ENCODE data around the gene ATP9A. TPM values are rescaled to one million over a fixed set of nuclear protein-coding genes. Genes with fewer than 3 reads are reported as not detected.

The ATP9A gene
- total RNA-seq, 1 experiment from 2014 or later = 16.8 TPM

DNA sequence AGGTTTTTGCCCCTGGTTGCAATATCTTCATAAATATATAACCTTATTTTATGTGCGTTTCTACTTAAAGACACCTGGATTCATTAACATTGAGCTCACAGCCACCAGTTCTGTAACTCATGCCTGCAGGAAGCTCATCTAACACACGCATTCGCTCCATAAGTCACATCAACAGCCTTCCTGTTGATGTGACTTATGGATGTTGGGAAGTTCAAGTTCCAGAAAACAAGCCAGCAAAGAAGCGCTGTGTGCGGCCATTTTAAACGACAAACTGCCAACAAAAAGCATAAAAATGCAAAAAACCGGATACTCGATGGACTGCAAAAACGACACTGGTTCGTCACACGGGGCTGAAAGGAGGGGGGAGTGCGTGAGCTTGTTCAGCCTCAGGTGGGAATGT lies 147.8 kb downstream of the ATP9A start:
- H3K4me3 ChIP-seq (replicated peaks in 1 of 2; ENCODE audit: low read depth in 1 of 2, low read length in 2 of 2) = no peak overlapping the region
- no peak overlapping the region for H3K4me2 ChIP-seq (ENCODE audit: low read length)
- no peak overlapping the region for H2AFZ ChIP-seq (ENCODE audit: low read depth, low read length, poor library complexity, severe bottlenecking)
- no peaks in the 10 kb centered on the region for H3K79me2 ChIP-seq (ENCODE audit: insufficient read depth, low read length)
- H3K9ac ChIP-seq (ENCODE audit: low read length) = no peak overlapping the region
- intact Hi-C loops (cut with micrococcal nuclease) = no loop called here
- ChIA-PET RAD21 (ENCODE audit: low non-redundant PET in 1 of 2, low total read pairs in 2 of 2, uncharacterized antibody in 2 of 2, unreplicated experiment in 2 of 2) (no interaction called here), CTCF (interaction anchor here (1.0 to 1.5 kb wide), 2 partner anchors 9 to 633 kb away, joined by 3 to 4 read pairs; no protein-coding TSS in a partner anchor), POLR2A (no interaction called here)
- H3K9me2 ChIP-seq (ENCODE audit: insufficient read depth) = no peaks in the 10 kb centered on the region
- ATAC-seq (no peak), DNase-seq (ENCODE audit: low read depth, low spot score) (no peak)
- no peaks in the 10 kb centered on the region for H3K9me3 ChIP-seq (ENCODE audit: control insufficient read depth in 1 of 2, insufficient read depth in 1 of 2, low read depth in 1 of 2, low read length in 2 of 2)
- no peaks in the 10 kb centered on the region for H4K20me1 ChIP-seq (ENCODE audit: insufficient read depth)
- no peak overlapping the region for H3K27ac ChIP-seq (ENCODE audit: low read depth, low read length)
- H3K27me3 ChIP-seq (ENCODE audit: insufficient read depth, low read length) = no peaks in the 10 kb centered on the region
- BruUV-seq (replicated peaks) = no TSS peak
- TF ChIP-seq ELF1 (IDR thresholded peaks at IDR 0.05; ENCODE audit: borderline replicate concordance, low read depth) (no peak), CTCF (IDR thresholded peaks at IDR 0.05 in 2 of 3, conservative IDR thresholded peaks at IDR 0.05 in 1 of 3; ENCODE audit: borderline replicate concordance in 1 of 3, insufficient read depth in 1 of 3, low read depth in 2 of 3, low read length in 2 of 3) (no peak), ZNF274 (IDR thresholded peaks at IDR 0.05; ENCODE audit: low read depth, low read length) (no peak), REST (IDR thresholded peaks at IDR 0.05; ENCODE audit: low read depth) (no peak), TCF7L2 (IDR thresholded peaks at IDR 0.05; ENCODE audit: borderline replicate concordance, extremely low read depth, insufficient read depth, insufficient read length) (no peak), EZH2phosphoT487 (IDR thresholded peaks at IDR 0.05; ENCODE audit: borderline replicate concordance) (no peak), SIN3A (IDR thresholded peaks at IDR 0.05; ENCODE audit: low read depth) (no peak), YY1 (IDR thresholded peaks at IDR 0.05; ENCODE audit: extremely low read depth, insufficient replicate concordance, low read depth, low read length) (no peak), CBX3 (IDR thresholded peaks at IDR 0.05; ENCODE audit: low read depth) (no peak), EGR1 (IDR thresholded peaks at IDR 0.05; ENCODE audit: low read depth) (no peak), JUND (IDR thresholded peaks at IDR 0.05) (no peak), EZH2 (IDR thresholded peaks at IDR 0.05) (no peak), FOSL1 (IDR thresholded peaks at IDR 0.05; ENCODE audit: low read depth) (no peak), SRF (IDR thresholded peaks at IDR 0.05; ENCODE audit: low read depth) (no peak), POLR2AphosphoS5 (IDR thresholded peaks at IDR 0.05; ENCODE audit: low read depth, low read length) (no peak), CEBPB (IDR thresholded peaks at IDR 0.05; ENCODE audit: low read depth) (no peak), ZFX (IDR thresholded peaks at IDR 0.05) (no peak), ZBTB33 (IDR thresholded peaks at IDR 0.05; ENCODE audit: extremely low read depth, insufficient replicate concordance, low read length) (no peak)
- TF ChIP-seq, protein P1, sequence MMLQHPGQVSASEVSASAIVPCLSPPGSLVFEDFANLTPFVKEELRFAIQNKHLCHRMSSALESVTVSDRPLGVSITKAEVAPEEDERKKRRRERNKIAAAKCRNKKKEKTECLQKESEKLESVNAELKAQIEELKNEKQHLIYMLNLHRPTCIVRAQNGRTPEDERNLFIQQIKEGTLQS (IDR thresholded peaks at IDR 0.05) = no peak
- no peaks in the 10 kb centered on the region for H3K36me3 ChIP-seq (ENCODE audit: control insufficient read depth in 1 of 2, insufficient read depth in 2 of 2, low read length in 2 of 2)
- H3K4me1 ChIP-seq (ENCODE audit: control insufficient read depth in 1 of 2, insufficient read depth in 2 of 2, low read length in 2 of 2) = peaks cover 3 to 18% of the 10 kb centered on the region in 2 experiments; a peak in 3 of 4 replicates

All from HCT116 (cell line).